Stimulated activated CD8-positive, alpha-beta memory T cell treated with anti-CD3 and anti-CD28 coated beads, Interleukin-12 subunit alpha, Interleukin-12 subunit beta, amount 100 ng/mL, for 1 hour (primary cell): ENCODE measurements around the gene CACNA2D1.
"Not testable (repeated sequence)": the region's sequence is repeated elsewhere in the genome, so short reads cannot be mapped to it uniquely, and the experiment has no call there.

ENCODE experiments used
- DNase-seq: peaks from one replicate; pipeline ENCODE4 v3.0.0-alpha.2; 2020; ENCODE audit warnings: low read depth

CACNA2D1 gene

DNA sequence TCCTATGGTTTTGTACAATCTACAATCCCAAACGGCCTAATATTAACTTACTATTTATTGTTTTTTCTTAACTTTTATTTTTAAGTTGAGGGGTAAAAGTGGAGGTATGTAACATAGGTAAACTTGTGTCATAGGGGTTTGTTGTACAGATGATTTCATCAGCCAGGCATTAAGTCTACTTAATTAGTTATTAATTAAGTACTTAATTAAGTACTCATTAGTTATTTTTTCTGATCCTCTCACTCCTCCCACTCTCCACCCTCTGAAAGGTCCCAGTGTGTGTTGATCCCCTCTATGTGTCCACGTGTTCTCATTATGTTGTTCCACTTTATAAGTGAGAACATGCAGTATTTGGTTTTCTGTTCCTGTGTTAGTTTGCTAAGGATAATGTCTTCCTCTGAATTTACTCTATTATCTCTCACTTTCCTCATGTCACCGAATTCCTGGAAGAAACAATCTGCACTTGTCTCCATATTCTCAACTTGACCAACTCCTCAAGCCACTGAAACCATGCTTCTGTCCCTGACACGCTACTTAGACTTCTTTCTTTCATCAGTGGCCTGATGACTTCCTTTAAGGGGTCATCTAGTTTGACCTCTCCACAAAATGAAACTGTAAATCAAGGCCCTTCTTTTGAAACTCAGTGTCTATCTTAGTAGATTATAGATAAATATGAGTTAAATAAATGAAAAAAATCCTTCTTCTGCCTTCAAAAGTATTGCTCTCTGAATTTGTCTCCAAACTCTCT is 9.1 kb downstream of the CACNA2D1 start:
- DNase-seq = no peak

DNA sequence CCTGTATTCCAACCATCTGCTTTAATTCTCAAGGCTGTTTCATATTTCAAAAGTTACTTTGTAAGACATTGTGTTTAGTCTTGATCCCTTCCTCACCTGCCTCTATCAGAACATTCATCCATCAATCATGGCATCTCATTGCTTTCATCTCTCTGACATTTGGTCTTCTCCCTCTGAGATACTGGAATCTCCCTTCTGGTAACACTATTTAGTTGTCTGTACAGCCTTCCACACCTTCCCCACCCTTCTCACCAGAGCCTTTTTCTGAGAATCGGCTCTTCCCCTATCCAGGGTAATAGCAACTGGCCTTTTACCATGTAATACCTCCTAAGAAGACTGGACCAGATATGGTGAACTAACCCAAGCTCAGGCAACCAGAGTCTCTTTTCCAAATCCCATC is 10.1 kb downstream of the CACNA2D1 start:
- no peak for DNase-seq

DNA sequence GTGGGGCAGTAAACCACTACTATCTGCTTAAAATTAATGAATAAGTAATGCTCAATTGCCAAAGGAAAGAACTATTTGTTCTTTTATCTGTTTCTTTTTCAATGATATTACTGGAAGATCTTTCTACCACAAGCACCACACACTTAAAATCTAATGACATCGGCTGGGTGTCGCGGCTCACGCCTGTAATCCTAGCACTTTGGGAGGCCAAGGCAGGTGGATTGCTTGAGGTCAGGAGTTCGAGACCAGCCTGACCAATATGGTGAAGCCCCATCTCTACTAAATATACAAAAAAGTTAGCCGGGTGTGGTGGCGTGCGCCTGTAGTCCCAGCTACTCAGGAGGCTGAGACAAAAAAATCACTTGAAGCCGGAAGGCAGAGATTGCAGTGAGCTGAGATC is 10.8 kb downstream of the CACNA2D1 start:
- DNase-seq = not testable (repeated sequence)

DNA sequence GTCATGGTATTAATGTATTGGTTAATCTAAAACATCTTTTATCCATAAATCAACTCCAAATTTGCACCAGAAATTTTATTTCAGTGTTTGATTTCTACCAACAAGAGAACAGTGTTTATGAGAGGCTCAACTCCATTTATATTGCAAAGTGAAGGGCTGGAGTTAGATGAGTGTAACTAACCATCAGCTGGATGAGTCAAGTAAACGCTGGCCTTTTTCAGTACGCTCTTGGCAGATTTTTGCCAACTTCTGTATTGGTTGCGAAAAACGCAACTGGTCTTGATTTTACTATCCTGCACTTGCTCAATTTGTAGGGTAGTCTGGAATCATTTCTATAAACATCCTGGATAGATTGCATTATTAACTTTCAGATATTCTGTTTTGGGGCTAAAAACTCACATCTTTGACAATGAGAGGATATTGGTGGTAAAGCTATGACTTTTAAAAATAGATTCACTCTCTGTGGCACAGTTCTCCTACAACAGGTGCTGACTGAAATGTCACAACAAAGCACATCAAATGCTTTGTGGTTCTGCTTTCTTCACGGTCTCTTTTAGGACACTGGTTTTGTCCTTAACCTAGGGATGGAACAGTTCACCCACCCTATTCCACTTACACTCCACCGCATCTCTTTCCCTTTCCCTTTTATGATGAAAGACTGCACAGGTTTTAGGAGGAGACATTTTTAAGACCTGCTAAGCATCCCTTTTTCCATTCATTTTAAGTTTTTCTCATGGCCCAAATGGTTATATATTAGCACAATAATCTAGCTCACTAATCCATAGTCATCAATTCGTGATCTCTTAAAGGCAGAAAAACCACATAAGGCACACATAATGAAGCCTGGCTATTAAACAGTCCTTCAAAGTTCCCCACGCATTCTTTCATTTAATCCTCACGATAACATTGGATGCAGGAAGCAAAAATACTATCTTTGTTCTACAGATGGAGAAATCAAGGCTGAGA is 12.8 kb downstream of the CACNA2D1 start:
- no peak for DNase-seq

DNA sequence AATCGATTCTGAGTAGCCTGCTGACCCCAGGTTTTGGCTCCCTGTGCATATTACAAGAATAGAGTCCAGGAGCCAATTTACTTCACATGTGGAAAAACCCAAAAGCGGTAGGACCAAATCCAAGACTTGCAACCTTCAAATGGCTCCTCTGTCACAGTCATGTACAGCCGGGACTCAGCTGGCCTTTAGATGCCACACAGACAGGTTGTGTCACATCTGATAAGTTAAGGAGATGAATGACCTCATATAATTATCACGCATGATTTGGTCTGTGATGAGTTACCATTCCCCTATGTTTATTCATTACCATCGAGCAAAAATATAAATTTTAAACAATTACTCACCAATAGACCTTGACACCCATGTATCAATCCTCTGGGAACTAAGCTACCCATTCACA is 14.2 kb downstream of the CACNA2D1 start:
- no peak for DNase-seq

DNA sequence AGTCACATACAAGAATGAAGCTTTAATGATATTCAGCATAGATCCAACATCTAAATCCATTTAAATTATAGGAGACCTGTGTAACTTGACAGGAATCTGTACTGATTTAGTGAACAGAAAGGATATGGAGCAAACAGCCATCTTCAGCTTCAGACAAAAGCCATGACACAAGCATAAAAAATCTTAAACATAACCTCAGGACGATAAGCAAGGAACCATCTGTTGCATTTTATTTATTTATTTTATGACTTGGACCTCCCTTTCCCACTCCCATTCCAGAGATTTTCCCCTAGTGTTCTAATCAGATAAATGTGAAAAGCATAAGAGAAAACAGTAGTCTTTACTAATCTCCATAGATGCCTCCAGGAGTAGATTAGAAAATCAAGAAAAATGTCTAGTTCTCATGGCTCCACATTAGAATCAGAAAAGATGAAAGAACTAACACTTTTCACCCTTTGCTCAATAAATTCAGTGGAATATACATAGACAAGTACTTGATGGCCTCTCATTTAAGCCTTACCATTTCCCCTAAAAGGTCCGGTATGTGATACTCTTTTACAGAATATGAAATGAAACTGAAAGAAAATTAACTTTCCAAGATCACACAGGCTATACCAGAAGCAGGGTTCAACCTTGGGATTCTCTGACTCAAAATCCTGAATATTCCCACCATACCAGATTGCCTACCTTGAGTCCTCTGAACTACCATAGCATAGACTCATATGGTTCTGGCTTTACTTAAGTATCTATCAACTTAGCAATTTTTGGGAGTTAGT is 15.2 kb downstream of the CACNA2D1 start:
- no peak for DNase-seq

DNA sequence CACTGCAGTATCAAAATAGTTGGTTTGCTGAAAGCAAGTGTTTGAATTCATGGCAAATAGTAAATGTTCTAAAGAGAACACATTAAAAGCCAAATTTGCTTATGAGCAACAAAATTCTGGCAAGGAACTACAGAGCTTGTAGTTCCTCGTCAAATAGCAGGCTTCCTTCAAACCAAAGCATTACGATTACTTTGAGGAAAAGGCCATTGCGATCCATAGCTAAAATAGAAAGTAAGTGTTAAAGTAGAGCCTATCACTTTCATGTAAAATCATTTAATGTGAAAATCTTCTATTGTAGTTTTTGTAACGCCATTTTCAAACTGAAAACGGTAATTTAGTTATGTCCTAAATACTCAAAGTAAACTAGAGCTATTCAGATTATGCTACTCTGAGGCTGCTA is 20.1 kb downstream of the CACNA2D1 start:
- DNase-seq = no peak

DNA sequence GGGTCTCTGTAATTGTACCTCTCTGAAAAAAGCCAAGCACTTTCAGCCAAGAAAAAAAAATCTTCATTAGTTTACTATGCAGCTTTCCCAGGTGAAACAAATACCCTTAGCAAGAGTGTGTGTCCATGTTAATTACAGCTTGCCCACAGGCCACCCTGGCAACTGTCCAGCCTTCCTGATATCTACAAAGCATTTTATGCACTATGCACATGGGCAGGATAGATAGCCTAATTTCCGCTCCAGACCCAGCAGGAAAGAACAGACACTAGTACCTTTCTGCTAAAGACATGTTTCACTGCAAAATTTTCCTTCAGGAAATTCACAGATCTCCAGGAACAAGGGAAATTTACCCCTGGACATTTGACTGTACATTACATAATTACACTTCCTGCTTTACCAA is 24.4 kb downstream of the CACNA2D1 start:
- DNase-seq = no peak

DNA sequence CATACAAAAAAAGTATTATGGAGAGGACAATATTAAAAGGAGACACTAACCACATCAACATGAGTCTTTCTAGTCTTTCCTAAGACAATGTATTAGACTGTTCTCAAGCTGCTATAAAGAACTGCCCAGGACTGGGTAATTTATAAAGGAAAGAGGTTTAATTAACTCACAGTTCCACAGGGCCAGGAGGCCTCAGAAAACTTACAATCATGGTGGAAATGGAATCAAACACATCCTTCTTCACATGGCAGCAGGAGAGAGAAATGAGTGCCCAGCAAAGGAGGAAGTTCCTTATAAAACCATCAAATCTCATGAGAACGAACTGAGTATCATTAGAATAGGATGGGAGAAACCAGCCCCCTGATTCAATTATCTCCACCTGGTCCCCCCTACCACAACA is 25.7 kb downstream of the CACNA2D1 start:
- DNase-seq = no peak

DNA sequence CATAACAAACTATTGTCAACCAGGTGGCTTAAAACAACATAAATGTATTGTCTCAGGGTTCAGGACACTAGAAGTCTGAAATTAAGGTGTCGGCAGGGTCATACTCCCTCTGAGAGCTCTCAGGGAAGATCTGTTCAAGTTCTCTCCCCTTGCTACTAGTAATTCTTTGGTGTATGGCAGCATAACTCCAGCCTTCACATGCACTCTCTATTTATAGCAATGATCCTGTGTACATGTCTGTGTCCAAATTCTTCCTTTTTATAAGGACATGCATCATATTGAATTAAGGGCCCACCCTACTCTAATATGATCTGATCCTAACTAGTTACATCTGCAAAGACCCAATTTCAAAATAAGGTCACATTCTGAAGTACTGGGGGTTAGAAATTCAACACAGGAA is 27.2 kb downstream of the CACNA2D1 start:
- DNase-seq = no peak

DNA sequence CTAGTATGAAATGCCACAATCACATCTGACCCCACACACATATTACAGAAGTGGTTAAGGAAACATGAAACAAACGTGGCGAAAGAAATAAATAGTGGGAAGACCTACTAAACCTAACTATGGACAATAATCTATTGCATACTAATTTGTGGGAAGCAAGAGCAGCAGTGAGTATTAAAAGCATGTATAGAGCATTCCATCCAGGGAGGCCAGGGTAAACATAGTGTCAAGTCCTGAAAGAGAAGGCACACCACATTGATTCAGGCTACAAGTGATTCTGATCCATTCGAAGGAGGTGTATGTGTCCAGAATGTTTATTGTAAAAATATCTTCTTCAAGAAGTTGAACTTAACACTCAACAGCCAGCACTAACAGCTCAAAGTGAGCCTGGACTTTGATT is 29.2 kb downstream of the CACNA2D1 start:
- no peak for DNase-seq

DNA sequence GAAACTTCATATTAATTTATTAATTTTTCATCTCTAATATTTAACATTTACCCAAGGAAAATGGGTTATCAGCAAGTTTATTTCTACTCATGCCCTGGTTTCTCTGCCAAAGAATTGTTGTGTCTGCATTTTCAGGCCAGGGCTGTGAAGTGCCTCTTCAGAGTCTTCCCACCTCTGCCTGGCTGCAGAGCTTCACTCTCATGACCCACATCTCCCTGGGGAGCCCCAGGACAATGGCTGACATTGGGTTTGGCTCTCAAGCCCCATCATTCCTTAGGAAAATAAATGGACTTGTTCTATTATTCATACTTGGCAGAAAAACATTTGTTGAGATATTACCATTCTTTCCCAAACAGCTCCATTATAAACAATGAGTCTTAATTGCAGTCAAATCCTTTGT is 30.3 kb downstream of the CACNA2D1 start:
- DNase-seq = no peak

DNA sequence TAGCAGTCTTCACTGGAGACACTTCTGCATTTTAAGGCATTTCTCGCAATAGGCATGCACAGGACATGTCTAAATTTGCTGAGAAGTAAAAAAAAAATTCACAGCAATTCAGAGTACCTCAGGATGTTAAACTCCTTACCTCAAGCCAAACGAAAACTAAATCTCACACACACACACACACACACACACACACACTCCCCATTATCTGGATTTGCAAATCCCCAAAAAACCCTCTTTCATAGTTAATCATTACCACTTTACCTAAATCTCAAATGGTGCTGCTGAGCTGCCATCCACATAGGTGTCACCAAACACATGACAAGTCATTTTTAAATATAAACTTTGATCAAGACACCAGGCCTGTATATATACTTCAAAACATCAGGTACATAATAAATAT is 31.8 kb downstream of the CACNA2D1 start:
- no peak for DNase-seq

DNA sequence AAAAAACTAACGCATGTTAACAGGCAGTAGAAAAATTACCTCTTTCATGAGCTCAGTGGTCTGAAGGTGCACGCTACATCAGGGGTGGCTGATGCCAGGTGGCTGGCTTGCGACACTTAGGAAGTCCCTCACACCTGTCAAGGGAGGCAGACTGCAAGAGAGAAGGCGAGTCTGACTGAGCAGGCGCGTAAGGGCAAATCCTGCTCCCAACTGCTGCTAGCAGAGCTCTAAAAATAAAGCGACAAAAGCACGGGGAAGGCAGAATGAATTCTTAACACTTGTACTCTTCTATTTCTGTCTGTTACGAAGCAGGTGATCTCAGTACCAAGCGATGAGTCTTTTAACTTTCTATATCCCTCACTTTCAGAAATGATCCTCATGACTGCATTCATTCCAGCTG is 33.1 kb downstream of the CACNA2D1 start:
- no peak for DNase-seq

DNA sequence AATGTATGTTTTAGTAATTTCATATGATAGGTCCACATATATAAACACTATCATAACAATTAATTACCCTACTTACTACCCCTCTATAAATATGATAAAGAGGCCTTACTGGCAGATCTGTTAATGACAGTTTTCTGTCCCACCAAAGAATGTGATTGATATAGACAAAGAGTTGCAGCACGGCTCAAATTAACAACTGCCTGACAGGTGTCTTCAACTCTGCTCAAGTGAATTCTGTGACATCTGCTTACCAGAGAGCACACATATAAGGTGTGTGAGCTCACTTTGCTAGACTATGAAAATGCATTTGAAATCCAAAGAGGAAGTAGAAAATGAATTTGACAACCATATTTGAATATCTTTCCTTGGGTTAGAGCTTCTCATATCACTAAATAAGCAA is 36.6 kb downstream of the CACNA2D1 start:
- no peak for DNase-seq

DNA sequence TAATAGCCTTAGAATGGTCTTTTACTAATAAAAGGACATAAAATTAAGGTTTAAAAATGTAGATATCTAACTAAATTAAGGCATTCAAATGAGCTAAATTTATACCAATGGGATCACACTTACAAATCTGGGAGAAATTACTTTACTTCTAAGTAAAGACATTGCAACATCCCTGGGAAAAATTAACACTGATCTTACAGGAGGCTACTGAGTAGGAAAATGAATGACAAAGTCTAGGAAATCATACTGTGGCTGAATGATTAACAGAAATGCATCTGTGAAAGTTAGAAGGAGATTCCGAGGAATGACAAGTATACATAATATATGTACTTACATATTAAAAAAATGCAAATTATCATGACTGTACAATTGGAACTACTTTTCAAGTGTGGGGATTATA is 38.3 kb downstream of the CACNA2D1 start:
- DNase-seq = no peak

DNA sequence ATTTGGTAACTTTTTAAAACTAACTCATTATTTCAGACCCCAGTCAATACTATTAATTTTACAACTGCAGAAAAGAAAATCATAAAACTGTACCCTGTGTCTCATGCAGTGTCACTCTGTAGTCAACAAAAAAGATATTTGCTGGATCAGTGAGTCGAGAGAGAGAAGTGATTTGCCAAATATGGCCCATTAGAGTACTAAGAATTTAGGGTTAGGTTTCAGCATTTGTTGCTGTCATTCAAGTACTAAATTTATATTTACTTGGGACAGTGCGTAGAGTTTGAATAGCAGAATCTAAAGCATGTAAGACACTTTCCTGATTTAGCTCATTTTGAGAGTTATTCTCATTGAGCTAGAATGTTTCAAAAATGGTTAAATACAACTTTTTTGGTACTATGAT is 38.9 kb downstream of the CACNA2D1 start:
- no peak for DNase-seq

DNA sequence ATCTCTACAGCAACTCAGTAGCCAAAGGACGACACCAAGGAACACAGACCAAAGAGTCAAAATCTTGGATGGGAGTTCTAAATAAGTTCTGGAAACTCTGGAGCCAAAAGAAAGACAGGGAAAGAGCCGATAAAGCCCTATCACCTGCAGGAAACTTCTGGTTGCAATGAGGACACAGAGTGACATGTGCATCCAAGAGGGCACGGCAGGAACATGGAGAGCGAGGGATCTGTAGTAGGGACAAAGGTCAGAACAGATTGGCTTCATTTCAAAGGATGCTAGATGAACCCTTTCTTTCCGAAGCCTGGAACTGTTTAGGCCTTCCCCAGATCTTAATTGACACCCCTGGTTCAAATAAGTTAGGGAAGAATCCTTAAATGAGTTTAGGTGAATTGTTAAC is 39.5 kb downstream of the CACNA2D1 start:
- DNase-seq = no peak

DNA sequence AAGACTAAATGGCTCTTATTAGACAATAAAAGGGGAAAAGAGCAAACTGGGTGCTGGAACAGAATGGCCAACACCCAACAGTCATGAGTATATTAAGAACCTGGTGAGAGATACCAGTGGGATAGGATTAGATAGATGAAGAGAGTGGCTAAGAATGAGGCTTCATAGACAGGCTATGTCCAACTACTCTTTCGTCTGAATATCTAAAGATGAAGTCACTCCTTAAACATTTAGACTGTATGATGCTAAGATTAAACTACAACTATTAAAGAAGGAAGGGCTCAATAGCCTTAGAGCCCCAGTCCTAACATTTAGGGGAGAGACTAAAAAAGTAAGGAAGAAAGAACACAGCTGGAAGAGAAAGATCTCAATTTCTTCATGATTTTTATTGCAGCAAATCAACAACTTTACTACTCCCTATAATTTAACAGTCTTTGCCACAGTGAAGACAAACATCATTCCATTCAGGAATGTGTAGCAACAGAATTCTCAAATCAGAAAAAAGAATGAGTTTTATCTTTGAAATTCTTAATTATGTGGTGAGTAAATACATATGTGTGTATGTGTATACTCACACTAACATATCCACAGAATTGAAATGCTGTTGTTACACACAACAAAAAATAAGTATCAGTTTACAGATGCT is 45.6 kb downstream of the CACNA2D1 start:
- DNase-seq = no peak

DNA sequence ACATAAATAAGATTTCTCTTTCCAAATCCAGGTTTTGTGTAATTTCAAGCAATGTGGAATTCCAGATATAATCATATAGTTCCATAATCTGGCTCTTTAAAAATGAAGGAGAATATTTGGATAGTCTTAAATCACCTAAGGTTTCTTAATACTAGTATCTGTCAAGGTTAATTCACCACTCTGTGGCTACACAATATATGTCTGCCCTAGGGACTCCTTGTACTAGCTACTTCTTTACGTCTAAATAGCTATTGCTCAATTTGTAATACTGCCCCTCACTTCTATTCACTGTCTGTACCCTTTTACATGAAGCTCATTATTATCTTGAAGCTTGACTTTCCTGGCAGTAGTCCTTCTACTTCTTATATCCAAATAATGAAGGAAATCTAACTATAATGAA is 47.2 kb downstream of the CACNA2D1 start:
- DNase-seq = no peak

DNA sequence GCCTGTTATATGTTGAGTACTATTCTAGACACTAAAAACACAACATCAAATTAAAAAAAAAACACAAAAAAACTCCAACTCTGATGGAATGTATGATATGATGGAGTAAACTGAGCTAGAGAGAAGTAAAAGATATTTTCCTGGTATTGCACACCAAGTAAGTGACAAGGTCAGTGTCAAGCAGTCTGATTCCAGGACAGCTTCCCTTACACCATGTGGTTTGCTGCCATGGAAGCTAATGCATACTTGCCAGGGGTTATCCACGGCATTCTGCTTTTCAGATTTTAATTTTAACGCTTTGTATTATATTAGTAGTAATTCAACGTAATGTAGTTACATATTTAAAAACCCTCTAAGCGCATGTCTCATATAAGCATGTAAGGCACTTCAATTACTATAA is 48.4 kb downstream of the CACNA2D1 start:
- DNase-seq = no peak

DNA sequence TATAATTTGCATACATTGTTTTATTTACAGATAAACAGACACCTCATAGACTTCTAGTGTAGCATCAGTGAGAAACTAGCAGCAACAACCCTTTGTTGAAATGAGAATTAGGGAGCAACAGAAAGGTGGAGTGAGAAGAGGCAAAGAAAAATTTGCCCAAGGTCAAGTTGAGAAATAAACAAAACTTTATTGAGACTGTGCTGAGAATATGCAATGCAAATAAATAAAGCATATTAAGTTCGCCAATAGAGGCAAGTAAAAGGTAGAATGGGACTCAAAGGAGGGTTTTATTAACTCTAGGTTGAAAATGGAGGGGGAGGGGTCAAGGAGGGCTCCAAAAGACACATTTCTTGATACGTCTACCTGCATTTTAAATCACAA is 49.7 kb downstream of the CACNA2D1 start:
- no peak for DNase-seq
